ENCODE measurements around the gene RGL2. TPM values are rescaled to one million over a fixed set of nuclear protein-coding genes. Genes with fewer than 3 reads are reported as not detected.

The RGL2 gene
- polyA plus RNA-seq, 6 donors from 2014 or later: 15.5 to 39.0 (median 17.2) TPM

- Mint-ChIP-seq H3K36me3 (peaks cover 5 to 7% of the 10 kb centered on the region in 2 donors), H3K27ac (peak overlapping the region; percentile 91 to 99 (median 97)), H3K4me3 (peak overlapping the region; percentile 89 to 95 (median 92)), H3K9me3 (no peaks in the 10 kb centered on the region), H3K4me1 (peaks cover 20 to 40% (median 38%) of the 10 kb centered on the region in 3 donors), H3K27me3 (peaks cover 0 to 4% (median 0%) of the 10 kb centered on the region in 3 donors)
- ATAC-seq (ENCODE audit: low read depth in 2 of 2) (peak; percentile 86), DNase-seq (peak; percentile 95)
Measured at GRCh38 chr6:33248932-33249731, 49.6 kb downstream of the RGL2 start.

GRCh38 chr6:33248643-33248931, 50.2 kb downstream of the RGL2 start:
- H3K27ac Mint-ChIP-seq: peak overlapping the region; percentile 91 to 99 (median 97)
- H3K27me3 Mint-ChIP-seq: peaks cover 0 to 4% (median 0%) of the 10 kb centered on the region in 3 donors
- DNase-seq (no peak), ATAC-seq (ENCODE audit: low read depth in 2 of 2) (peak; percentile 21 to 22)
- peak overlapping the region; percentile 89 to 95 (median 92) for H3K4me3 Mint-ChIP-seq
- peaks cover 20 to 40% (median 38%) of the 10 kb centered on the region in 3 donors for H3K4me1 Mint-ChIP-seq
- peaks cover 5 to 7% of the 10 kb centered on the region in 2 donors for H3K36me3 Mint-ChIP-seq
- H3K9me3 Mint-ChIP-seq: no peaks in the 10 kb centered on the region

- Mint-ChIP-seq H3K27me3 (peaks cover 0 to 4% (median 4%) of the 10 kb centered on the region in 3 donors), H3K4me1 (peaks cover 20 to 40% (median 38%) of the 10 kb centered on the region in 3 donors)
- peak; percentile 41 to 44 for ATAC-seq (ENCODE audit: low read depth in 2 of 2)
Measured at GRCh38 chr6:33247977-33248642, 50.6 kb downstream of the RGL2 start.

GRCh38 chr6:33243476-33243875, 55.3 kb downstream of the RGL2 start:
- Mint-ChIP-seq H3K27me3 (peaks cover 21 to 31% (median 26%) of the 10 kb centered on the region in 3 donors), H3K36me3 (no peaks in the 10 kb centered on the region), H3K4me1 (peaks cover 6 to 8% (median 7%) of the 10 kb centered on the region in 3 donors), H3K9me3 (no peaks in the 10 kb centered on the region), H3K4me3 (no peak overlapping the region), H3K27ac (peak overlapping the region in 2 of 6 donors; percentile 30 to 67)
- DNase-seq: no peak
- no peak for ATAC-seq (ENCODE audit: low read depth in 2 of 2)

More at GRCh38 chr6:33247977-33248642, 50.6 kb downstream of the RGL2 start:
- DNase-seq: peak; percentile 87
- Mint-ChIP-seq H3K36me3 (peaks cover 5 to 7% of the 10 kb centered on the region in 2 donors), H3K4me3 (peak overlapping the region; percentile 89 to 95 (median 92)), H3K9me3 (no peaks in the 10 kb centered on the region), H3K27ac (peak overlapping the region; percentile 91 to 99 (median 97))

- Mint-ChIP-seq H3K27me3 (peaks cover 24 to 45% (median 26%) of the 10 kb centered on the region in 3 donors), H3K4me3 (no peak overlapping the region), H3K9me3 (no peaks in the 10 kb centered on the region), H3K4me1 (peaks cover 0 to 4% (median 0%) of the 10 kb centered on the region in 3 donors), H3K36me3 (no peaks in the 10 kb centered on the region), H3K27ac (no peak overlapping the region)
- DNase-seq (no peak), ATAC-seq (ENCODE audit: low read depth in 2 of 2) (no peak)
Measured at GRCh38 chr6:33241968-33242367, 56.8 kb downstream of the RGL2 start.

Other genes starting within 250 kb of the RGL2 start
- gene HLA-DPA1, start 225.3 kb downstream of the RGL2 start, polyA plus RNA-seq (ENCODE audit: low read depth in 6 of 6): 1,000 to 10,000 TPM; 2,534 to 3,526 (median 2,823) TPM
- 1,000 to 10,000 TPM; 1,951 to 3,267 (median 2,600) TPM for gene HLA-DPB1, start 223.0 kb downstream of the RGL2 start, polyA plus RNA-seq (ENCODE audit: low read depth in 6 of 6)
- gene COL11A2, start 106.5 kb downstream of the RGL2 start, polyA plus RNA-seq (ENCODE audit: low read depth in 6 of 6): under 1 TPM in 2 of 6 donors, not detected in 4; 0.09 to 0.30 TPM
- gene RXRB, start 98.3 kb downstream of the RGL2 start, polyA plus RNA-seq (ENCODE audit: low read depth in 6 of 6): 10 to 100 TPM in 1 of 6 donors, 1 to 10 TPM in 5; 2.2 to 10.8 (median 7.4) TPM
- 10 to 100 TPM; 15.6 to 26.0 (median 17.6) TPM for gene SLC39A7, start 98.1 kb downstream of the RGL2 start, polyA plus RNA-seq (ENCODE audit: low read depth in 6 of 6)
- gene HSD17B8, start 94.3 kb downstream of the RGL2 start, polyA plus RNA-seq (ENCODE audit: low read depth in 6 of 6): 10 to 100 TPM; 13.8 to 24.1 (median 21.6) TPM
- 10 to 100 TPM in 1 of 6 donors, 1 to 10 TPM in 5; 2.8 to 12.1 (median 7.4) TPM for gene RING1, start 90.4 kb downstream of the RGL2 start, polyA plus RNA-seq (ENCODE audit: low read depth in 6 of 6)
- gene VPS52, start 27.1 kb downstream of the RGL2 start, polyA plus RNA-seq (ENCODE audit: low read depth in 6 of 6): 10 to 100 TPM in 5 of 6 donors, 1 to 10 TPM in 1; 5.3 to 18.9 (median 14.4) TPM
- over 10,000 TPM in 1 of 6 donors, 1,000 to 10,000 TPM in 5; 6,561 to 10,092 (median 8,290) TPM for gene RPS18, start 26.9 kb downstream of the RGL2 start, polyA plus RNA-seq (ENCODE audit: low read depth in 6 of 6)
- gene B3GALT4, start 21.8 kb downstream of the RGL2 start, polyA plus RNA-seq (ENCODE audit: low read depth in 6 of 6): 10 to 100 TPM; 18.3 to 31.6 (median 22.2) TPM
- gene WDR46, start 9.7 kb downstream of the RGL2 start, polyA plus RNA-seq (ENCODE audit: low read depth in 6 of 6): 10 to 100 TPM; 50.5 to 78.0 (median 59.3) TPM
- gene PFDN6, start 9.3 kb downstream of the RGL2 start, polyA plus RNA-seq (ENCODE audit: low read depth in 6 of 6): 10 to 100 TPM; 29.4 to 47.8 (median 41.3) TPM
- gene TAPBP, start 15.1 kb upstream of the RGL2 start, polyA plus RNA-seq (ENCODE audit: low read depth in 6 of 6): 100 to 1,000 TPM; 450 to 564 (median 508) TPM
- gene ZBTB22, start 18.8 kb upstream of the RGL2 start, polyA plus RNA-seq (ENCODE audit: low read depth in 6 of 6): 10 to 100 TPM; 19.2 to 29.9 (median 23.8) TPM
- gene DAXX, start 24.0 kb upstream of the RGL2 start, polyA plus RNA-seq (ENCODE audit: low read depth in 6 of 6): 100 to 1,000 TPM in 3 of 6 donors, 10 to 100 TPM in 3; 61.4 to 140 (median 102) TPM
- gene KIFC1, start 92.9 kb upstream of the RGL2 start, polyA plus RNA-seq (ENCODE audit: low read depth in 6 of 6): under 1 TPM in 3 of 6 donors, not detected in 3; 0.36 to 0.45 (median 0.36) TPM
- 10 to 100 TPM; 48.9 to 82.3 (median 55.5) TPM for gene PHF1, start 112.1 kb upstream of the RGL2 start, polyA plus RNA-seq (ENCODE audit: low read depth in 6 of 6)
- gene CUTA, start 119.2 kb upstream of the RGL2 start, polyA plus RNA-seq (ENCODE audit: low read depth in 6 of 6): 100 to 1,000 TPM; 237 to 281 (median 263) TPM
- 1 to 10 TPM in 1 of 6 donors, under 1 TPM in 4, not detected in 1; 0.25 to 1.9 (median 0.48) TPM for gene SYNGAP1, start 121.1 kb upstream of the RGL2 start, polyA plus RNA-seq (ENCODE audit: low read depth in 6 of 6)
- gene ZBTB9, start 155.6 kb upstream of the RGL2 start, polyA plus RNA-seq (ENCODE audit: low read depth in 6 of 6): 1 to 10 TPM; 4.8 to 9.7 (median 7.0) TPM

Data from naive B cell (primary cell).